Spleen (tissue), 13 donors: ENCODE results near the gene PPM1B. TPM values are rescaled to one million over a fixed set of nuclear protein-coding genes. Genes with fewer than 3 reads are reported as not detected.

Source experiments
- DNase-seq: peaks from one replicate; pipeline ENCODE4 v3.0.0-alpha.2; 2020
- H3K27ac ChIP-seq, 8 donors: fragments of 200-600 bp; sonication (generic) in 7 of 8; 1 replicate in 4 of 8; 2 replicates in 4 of 8; pipeline versions ENCODE4 v1.5.0 to v1.8.0; 2016 to 2021; ENCODE audit warnings: inconsistent platforms in 4 of 8, mild to moderate bottlenecking in 4 of 8, moderate library complexity in 1 of 8
- H3K27me3 ChIP-seq, 7 donors: fragments of 200-600 bp; sonication (generic) in 6 of 7; replicated peaks in 1 of 7; 1 replicate in 4 of 7; 2 replicates in 3 of 7; pipeline versions ENCODE4 v1.5.0 to v1.8.0; 2016 to 2021; ENCODE audit warnings: inconsistent platforms in 3 of 7, mild to moderate bottlenecking in 1 of 7
- H3K36me3 ChIP-seq, 6 donors: fragments of 200-600 bp; sonication (generic) in 5 of 6; 1 replicate in 4 of 6; 2 replicates in 2 of 6; pipeline versions ENCODE4 v1.5.0 to v1.8.0; 2016 to 2021; ENCODE audit warnings: inconsistent platforms in 2 of 6
- H3K4me1 ChIP-seq, 6 donors: fragments of 200-600 bp; sonication (generic) in 5 of 6; 1 replicate in 3 of 6; 2 replicates in 3 of 6; pipeline versions ENCODE4 v1.5.0 to v1.8.0; 2016 to 2021; ENCODE audit warnings: inconsistent platforms in 3 of 6
- H3K4me3 ChIP-seq, 8 donors: fragments of 200-600 bp; sonication (generic) in 7 of 8; 1 replicate in 4 of 8; 2 replicates in 4 of 8; pipeline versions ENCODE4 v1.5.0 to v1.8.0; 2016 to 2021; ENCODE audit warnings: inconsistent platforms in 4 of 8, mild to moderate bottlenecking in 4 of 8, moderate library complexity in 2 of 8
- H3K9me3 ChIP-seq, 8 donors: fragments of 200-600 bp; sonication (generic) in 7 of 8; 1 replicate in 4 of 8; 2 replicates in 4 of 8; pipeline versions ENCODE4 v1.5.0 to v1.8.0; 2016 to 2021; ENCODE audit warnings: inconsistent platforms in 4 of 8
- CTCF ChIP-seq, 11 experiments: fragments of 200-600 bp in 7 of 11; fragments of 450-650 bp in 4 of 11; sonication (generic) in 4 of 11; IDR thresholded peaks in 8 of 11; conservative IDR thresholded peaks in 3 of 11; 1 replicate in 7 of 11; 2 replicates in 4 of 11; pipeline versions ENCODE4 v1.4.0 to v1.8.0; 2016 to 2021; ENCODE audit warnings: antibody characterized with exemption in 11 of 11, inconsistent platforms in 4 of 11, mild to moderate bottlenecking in 1 of 11
- POLR2A ChIP-seq, 3 donors: fragments of 450-650 bp; IDR thresholded peaks; one replicate each; pipeline ENCODE4 v1.5.1; 2017; ENCODE audit warnings: antibody characterized with exemption in 3 of 3, mild to moderate bottlenecking in 1 of 3
- POLR2AphosphoS5 ChIP-seq, 3 donors: sonication (generic); formaldehyde crosslinking; IDR thresholded peaks; one replicate each; pipeline ENCODE4 v1.5.1; 2017; ENCODE audit warnings: antibody characterized with exemption in 3 of 3
- WGBS, 5 donors: extraction: QIAGEN DNeasy Blood & Tissue Kit in 3 of 5; methylation state at CpG; one replicate each; pipeline versions ENCODE4 v1.1.5 to v1.1.7; 2013 to 2018; 5-methylcytosine and 5-hydroxymethylcytosine counted together
- intact Hi-C: fragments of 100-400 bp; cut with DNase I; formaldehyde crosslinking; loops from one replicate; pipeline ENCODE4 v1.15.0; 2023; ENCODE audit warnings: low total_unique reads
- long read RNA-seq, 2 donors: transcript quantifications; one replicate each; lab custom pipeline, GENCODE V29; 2026
- polyA plus RNA-seq, 3 donors: library from polyadenylated mRNA; stranded (reverse); fragments of 200-250 nt; gene quantifications; one replicate each; pipeline ENCODE4 v1.2.1, GENCODE V29; 2013
- total RNA-seq, 7 donors: library from RNA; depleted of rRNA in 3 of 7; stranded (reverse); fragments of >200 nt in 3 of 7; fragmentation: NEBNext Ultra II Directional in 4 of 7; extraction: Animal tissue kit (Norgen Biotek cat#: 25700) in 4 of 7; gene quantifications; one replicate each; pipeline versions ENCODE4 v1.1.0 to v1.2.1, GENCODE V29; 2016 to 2021
- donor health status: healthy with polysubstance abuse.
- donor health status: DM: no; HTN: no; CAD: no; lungs with moderate emphysema.
- donor health status: DM: no; HTN: no; CAD: no.
- donor health status: Bipolar disorder and iron deficiency.
- donor health status: healthy.
- donor health status: DM: no; HTN: no; CAD: no.
- donor health status: DM: yes; HTN: yes; CAD: no.

Gene PPM1B
- 10 to 100 TPM; 52.5 to 86.3 (median 60.2) TPM for total RNA-seq
- 10 to 100 TPM; 21.9 to 27.1 (median 25.9) TPM for polyA plus RNA-seq
- long read RNA-seq, donor 1, partial matches to known transcripts = 0 of 7 reads
- long read RNA-seq, donor 1, other reads (novel, unspliced or antisense) = 0 of 7 reads
- long read RNA-seq, donor 2, transcript PPM1B-201 (6 exons, 2,606 nt) = major isoform, 6 of 15 reads
- long read RNA-seq, donor 2, partial matches to known transcripts = 7 of 15 reads
- long read RNA-seq, donor 2, other reads (novel, unspliced or antisense) = 0 of 15 reads

GRCh38 chr2:44168681-44169154, at the start of gene PPM1B:
Gene PPM1B (plus strand): TSS chr2:44168875. CDS start chr2:44201200, 32,325 bp downstream.
- peak; percentile 100 for DNase-seq
- Histone ChIP-seq H3K27me3 (no peaks in the 10 kb centered on the region), H3K36me3 (peaks cover 0 to 4% (median 0%) of the 10 kb centered on the region in 6 donors), H3K27ac (peak within 1 kb of the TSS; percentile 90 to 99 (median 97)), H3K9me3 (peaks cover 0 to 12% (median 0%) of the 10 kb centered on the region in 8 donors), H3K4me1 (peaks cover 13 to 52% (median 37%) of the 10 kb centered on the region in 6 donors), H3K4me3 (peak within 1 kb of the TSS; percentile 74 to 98 (median 93))
- intact Hi-C loops = no loop called here
- peak; percentile 70 to 95 (median 93) for TF ChIP-seq POLR2A (IDR thresholded peaks at IDR 0.05)
- no peak for TF ChIP-seq CTCF (IDR thresholded peaks at IDR 0.05 in 8 of 11, conservative IDR thresholded peaks at IDR 0.05 in 3 of 11)
- TF ChIP-seq POLR2AphosphoS5 (IDR thresholded peaks at IDR 0.05) = peak; percentile 98
- WGBS, 5 donors = 0 to 1% (median 0%) methylated on average over 37 to 49 of the region's 49 CpGs

GRCh38 chr2:44119878-44120277, 48.8 kb upstream of the PPM1B start:
- no peak overlapping the region for H3K27ac ChIP-seq
- DNase-seq = no peak
- intact Hi-C loops = no loop called here
- TF ChIP-seq POLR2AphosphoS5 (IDR thresholded peaks at IDR 0.05) (no peak), CTCF (IDR thresholded peaks at IDR 0.05 in 8 of 11, conservative IDR thresholded peaks at IDR 0.05 in 3 of 11) (no peak), POLR2A (IDR thresholded peaks at IDR 0.05) (no peak)
- H3K36me3 ChIP-seq = no peaks in the 10 kb centered on the region
- H3K4me3 ChIP-seq = no peak overlapping the region
- peaks cover 0 to 5% (median 0%) of the 10 kb centered on the region in 7 donors for H3K27me3 ChIP-seq
- peaks cover 0 to 16% (median 0%) of the 10 kb centered on the region in 6 donors for H3K4me1 ChIP-seq
- H3K9me3 ChIP-seq = no peaks in the 10 kb centered on the region

- TF ChIP-seq POLR2AphosphoS5 (IDR thresholded peaks at IDR 0.05) = no peak
- no peak for TF ChIP-seq CTCF (IDR thresholded peaks at IDR 0.05 in 8 of 11, conservative IDR thresholded peaks at IDR 0.05 in 3 of 11)
- Histone ChIP-seq H3K4me3 (no peak overlapping the region), H3K36me3 (no peaks in the 10 kb centered on the region), H3K27me3 (peaks cover 0 to 7% (median 0%) of the 10 kb centered on the region in 7 donors), H3K4me1 (peaks cover 0 to 16% (median 0%) of the 10 kb centered on the region in 6 donors), H3K27ac (no peak overlapping the region), H3K9me3 (no peaks in the 10 kb centered on the region)
- intact Hi-C loops = no loop called here
- DNase-seq = no peak
- 16 to 26% (median 22%) methylated on average over 2 of the region's 2 CpGs for WGBS, 5 donors
Observed at GRCh38 chr2:44120428-44120827, 48.2 kb upstream of the PPM1B start.

GRCh38 chr2:44121899-44122298, 46.8 kb upstream of the PPM1B start:
- WGBS, 5 donors = 86 to 95% (median 89%) methylated on average over 3 of the region's 3 CpGs

More at GRCh38 chr2:44121899-44122298, 46.8 kb upstream of the PPM1B start:
- H3K4me1 ChIP-seq = peaks cover 0 to 16% (median 0%) of the 10 kb centered on the region in 6 donors
- no peaks in the 10 kb centered on the region for H3K36me3 ChIP-seq
- no peak overlapping the region for H3K27ac ChIP-seq
- H3K9me3 ChIP-seq = no peaks in the 10 kb centered on the region
- peaks cover 0 to 7% (median 0%) of the 10 kb centered on the region in 7 donors for H3K27me3 ChIP-seq
- no peak for DNase-seq
- intact Hi-C loops = no loop called here
- no peak overlapping the region for H3K4me3 ChIP-seq
- TF ChIP-seq POLR2A (IDR thresholded peaks at IDR 0.05) (no peak), POLR2AphosphoS5 (IDR thresholded peaks at IDR 0.05) (no peak), CTCF (IDR thresholded peaks at IDR 0.05 in 8 of 11, conservative IDR thresholded peaks at IDR 0.05 in 3 of 11) (no peak)
